Ishikawa (cell line): ENCODE measurements around the gene COASY.

ENCODE experiments used
- CEBPB ChIP-seq: IDR thresholded peaks from 2 replicates; pipeline ENCODE4 v1.6.1; 2012
- CREB1 ChIP-seq: IDR thresholded peaks from 2 replicates; pipeline ENCODE4 v1.6.1; 2012; ENCODE audit warnings: low read depth
- EGR1 ChIP-seq: IDR thresholded peaks from 2 replicates; pipeline ENCODE4 v1.6.1; 2012
- EP300 ChIP-seq: IDR thresholded peaks from 2 replicates; pipeline ENCODE4 v1.6.1; 2012; ENCODE audit warnings: borderline replicate concordance
- FOXM1 ChIP-seq: IDR thresholded peaks from 2 replicates; pipeline ENCODE4 v1.6.1; 2012; ENCODE audit warnings: low read depth, borderline replicate concordance
- NFIC ChIP-seq: IDR thresholded peaks from 2 replicates; pipeline ENCODE4 v1.6.1; 2012
- RAD21 ChIP-seq: IDR thresholded peaks from 2 replicates; pipeline ENCODE4 v1.6.1; 2012; ENCODE audit warnings: low read depth
- TAF1 ChIP-seq: IDR thresholded peaks from 2 replicates; pipeline ENCODE4 v1.6.1; 2012; ENCODE audit warnings: low read depth, mild to moderate bottlenecking
- TCF12 ChIP-seq: IDR thresholded peaks from 2 replicates; pipeline ENCODE4 v1.6.1; 2012; ENCODE audit warnings: low read depth
- TEAD4 ChIP-seq: IDR thresholded peaks from 2 replicates; pipeline ENCODE4 v1.6.1; 2012
- YY1 ChIP-seq: IDR thresholded peaks from 2 replicates; pipeline ENCODE4 v1.6.1; 2012; ENCODE audit warnings: low read depth
- ZBTB7A ChIP-seq: IDR thresholded peaks from 2 replicates; pipeline ENCODE4 v1.6.1; 2012; ENCODE audit warnings: low read depth
- TF ChIP-seq, protein P1 (sequence below): IDR thresholded peaks from 2 replicates; pipeline ENCODE4 v1.6.1; 2012; ENCODE audit warnings: low read depth, mild to moderate bottlenecking
- TF ChIP-seq, protein P2 (sequence below): IDR thresholded peaks from 2 replicates; pipeline ENCODE4 v1.6.1; 2012
- TF ChIP-seq, protein P3 (sequence below): IDR thresholded peaks from 2 replicates; pipeline ENCODE4 v1.6.1; 2012

Gene COASY

GRCh38 chr17:42553866-42554249, 8.1 kb upstream of the COASY start:
- no peak for TF ChIP-seq YY1
- TF ChIP-seq CEBPB: no peak
- TF ChIP-seq RAD21: no peak
- TF ChIP-seq, protein P1, sequence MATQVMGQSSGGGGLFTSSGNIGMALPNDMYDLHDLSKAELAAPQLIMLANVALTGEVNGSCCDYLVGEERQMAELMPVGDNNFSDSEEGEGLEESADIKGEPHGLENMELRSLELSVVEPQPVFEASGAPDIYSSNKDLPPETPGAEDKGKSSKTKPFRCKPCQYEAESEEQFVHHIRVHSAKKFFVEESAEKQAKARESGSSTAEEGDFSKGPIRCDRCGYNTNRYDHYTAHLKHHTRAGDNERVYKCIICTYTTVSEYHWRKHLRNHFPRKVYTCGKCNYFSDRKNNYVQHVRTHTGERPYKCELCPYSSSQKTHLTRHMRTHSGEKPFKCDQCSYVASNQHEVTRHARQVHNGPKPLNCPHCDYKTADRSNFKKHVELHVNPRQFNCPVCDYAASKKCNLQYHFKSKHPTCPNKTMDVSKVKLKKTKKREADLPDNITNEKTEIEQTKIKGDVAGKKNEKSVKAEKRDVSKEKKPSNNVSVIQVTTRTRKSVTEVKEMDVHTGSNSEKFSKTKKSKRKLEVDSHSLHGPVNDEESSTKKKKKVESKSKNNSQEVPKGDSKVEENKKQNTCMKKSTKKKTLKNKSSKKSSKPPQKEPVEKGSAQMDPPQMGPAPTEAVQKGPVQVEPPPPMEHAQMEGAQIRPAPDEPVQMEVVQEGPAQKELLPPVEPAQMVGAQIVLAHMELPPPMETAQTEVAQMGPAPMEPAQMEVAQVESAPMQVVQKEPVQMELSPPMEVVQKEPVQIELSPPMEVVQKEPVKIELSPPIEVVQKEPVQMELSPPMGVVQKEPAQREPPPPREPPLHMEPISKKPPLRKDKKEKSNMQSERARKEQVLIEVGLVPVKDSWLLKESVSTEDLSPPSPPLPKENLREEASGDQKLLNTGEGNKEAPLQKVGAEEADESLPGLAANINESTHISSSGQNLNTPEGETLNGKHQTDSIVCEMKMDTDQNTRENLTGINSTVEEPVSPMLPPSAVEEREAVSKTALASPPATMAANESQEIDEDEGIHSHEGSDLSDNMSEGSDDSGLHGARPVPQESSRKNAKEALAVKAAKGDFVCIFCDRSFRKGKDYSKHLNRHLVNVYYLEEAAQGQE: no peak
- TF ChIP-seq, protein P2, sequence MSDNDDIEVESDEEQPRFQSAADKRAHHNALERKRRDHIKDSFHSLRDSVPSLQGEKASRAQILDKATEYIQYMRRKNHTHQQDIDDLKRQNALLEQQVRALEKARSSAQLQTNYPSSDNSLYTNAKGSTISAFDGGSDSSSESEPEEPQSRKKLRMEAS: no peak
- no peak for TF ChIP-seq FOXM1
- TF ChIP-seq TCF12: no peak
- no peak for TF ChIP-seq NFIC
- TF ChIP-seq TAF1: no peak
- TF ChIP-seq TEAD4: no peak
- no peak for TF ChIP-seq ZBTB7A
- TF ChIP-seq, protein P3, sequence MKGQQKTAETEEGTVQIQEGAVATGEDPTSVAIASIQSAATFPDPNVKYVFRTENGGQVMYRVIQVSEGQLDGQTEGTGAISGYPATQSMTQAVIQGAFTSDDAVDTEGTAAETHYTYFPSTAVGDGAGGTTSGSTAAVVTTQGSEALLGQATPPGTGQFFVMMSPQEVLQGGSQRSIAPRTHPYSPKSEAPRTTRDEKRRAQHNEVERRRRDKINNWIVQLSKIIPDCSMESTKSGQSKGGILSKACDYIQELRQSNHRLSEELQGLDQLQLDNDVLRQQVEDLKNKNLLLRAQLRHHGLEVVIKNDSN: no peak
- no peak for TF ChIP-seq EGR1
- TF ChIP-seq CREB1: no peak
- TF ChIP-seq EP300: no peak

GRCh38 chr17:42554250-42555121, 7.5 kb upstream of the COASY start:
- TF ChIP-seq, protein P2: peak; percentile 81
- peak; percentile 69 for TF ChIP-seq YY1
- TF ChIP-seq EP300: no peak
- peak; percentile 75 for TF ChIP-seq CREB1
- TF ChIP-seq EGR1: peak; percentile 64; the same call in 1 of the 2 replicates
- TF ChIP-seq, protein P1: 0 out of 2 replicates have a peak, but pooled peaks have one; percentile 11
- TF ChIP-seq TAF1: peak; percentile 82
- TF ChIP-seq FOXM1: no peak
- TF ChIP-seq RAD21: no peak
- peak; percentile 58; the same call in 1 of the 2 replicates for TF ChIP-seq TCF12
- TF ChIP-seq, protein P3: no peak
- no peak for TF ChIP-seq NFIC
- TF ChIP-seq CEBPB: no peak
- peak; percentile 20; the same call in 1 of the 2 replicates for TF ChIP-seq TEAD4
- peak; percentile 84 for TF ChIP-seq ZBTB7A

DNA sequence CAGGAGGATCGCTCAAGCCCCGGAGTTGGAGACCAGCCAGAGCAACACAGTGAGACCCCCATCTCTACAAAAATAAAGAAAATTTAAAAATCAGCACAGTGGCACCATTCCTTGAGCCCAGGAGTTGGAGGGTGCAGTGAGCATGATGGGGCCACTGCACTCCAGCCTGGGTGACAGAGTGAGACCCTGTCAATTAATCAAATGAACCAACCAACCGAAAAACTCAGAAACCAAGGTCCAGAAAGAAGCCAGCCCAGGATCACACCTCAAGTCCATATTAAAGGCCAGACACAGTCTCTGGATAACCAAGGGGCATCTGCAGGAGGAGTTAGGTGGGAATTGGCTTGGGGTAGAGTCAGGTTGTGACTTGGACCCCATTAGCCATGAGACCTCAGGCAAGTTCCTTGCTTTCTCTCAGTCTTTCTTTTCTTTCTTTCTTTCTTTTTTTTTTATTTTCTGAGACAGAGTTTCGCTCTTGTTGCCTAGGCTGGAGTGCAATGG, 6.8 kb upstream of the COASY start:
- no peak for TF ChIP-seq CEBPB
- TF ChIP-seq RAD21: no peak
- no peak for TF ChIP-seq TEAD4
- no peak for TF ChIP-seq TAF1
- no peak for TF ChIP-seq NFIC
- TF ChIP-seq FOXM1: no peak
- no peak for TF ChIP-seq YY1
- TF ChIP-seq EP300: no peak
- TF ChIP-seq CREB1: no peak
- no peak for TF ChIP-seq EGR1
- TF ChIP-seq ZBTB7A: no peak
- TF ChIP-seq, protein P2: no peak
- TF ChIP-seq, protein P3: no peak
- no peak for TF ChIP-seq TCF12

- no peak for TF ChIP-seq TAF1
- no peak for TF ChIP-seq EGR1
- TF ChIP-seq, protein P2: no peak
Measured at GRCh38 chr17:42559075-42559474, 2.9 kb upstream of the COASY start.
